Measurements from ENCODE around the gene FAM13A.

The FAM13A gene

DNA sequence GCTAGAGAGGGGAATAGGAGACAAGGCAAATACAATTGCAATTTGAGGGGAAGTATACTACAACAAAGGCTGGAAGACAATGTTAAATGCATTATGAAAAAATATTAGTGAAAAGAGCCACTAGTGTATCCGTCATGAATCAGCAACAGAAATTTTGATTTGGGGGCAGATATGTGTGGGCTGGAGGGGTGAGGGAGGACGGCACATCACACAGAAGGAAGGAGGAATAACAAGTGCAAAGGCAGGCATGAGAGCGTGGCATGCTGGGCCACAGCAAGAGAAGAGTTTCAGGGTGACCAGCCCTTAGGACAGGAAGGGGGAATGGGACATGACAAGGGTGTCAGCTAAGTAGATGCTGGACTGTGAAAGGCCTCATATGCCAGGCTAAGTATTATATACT, 295.6 kb downstream of the FAM13A start:
- no peak for DNase-seq

DNA sequence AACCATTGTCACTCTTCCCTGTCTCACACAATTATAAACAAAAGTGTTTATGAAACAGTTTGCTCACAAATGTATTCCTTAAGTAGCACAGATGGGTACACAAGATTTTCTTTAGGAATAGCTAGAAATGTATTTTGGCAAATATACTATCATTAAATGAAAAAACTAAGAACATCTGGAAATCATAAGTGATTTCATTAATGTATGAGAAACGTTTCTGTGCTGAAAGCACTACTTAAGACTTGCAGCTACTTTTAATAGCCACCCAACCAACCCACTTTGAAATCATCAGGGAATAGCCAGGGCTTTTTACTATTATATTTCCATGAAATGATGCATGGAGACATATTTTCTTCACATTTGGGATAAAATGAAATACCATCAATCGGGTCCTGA, 297.1 kb downstream of the FAM13A start:
- DNase-seq: no peak

DNA sequence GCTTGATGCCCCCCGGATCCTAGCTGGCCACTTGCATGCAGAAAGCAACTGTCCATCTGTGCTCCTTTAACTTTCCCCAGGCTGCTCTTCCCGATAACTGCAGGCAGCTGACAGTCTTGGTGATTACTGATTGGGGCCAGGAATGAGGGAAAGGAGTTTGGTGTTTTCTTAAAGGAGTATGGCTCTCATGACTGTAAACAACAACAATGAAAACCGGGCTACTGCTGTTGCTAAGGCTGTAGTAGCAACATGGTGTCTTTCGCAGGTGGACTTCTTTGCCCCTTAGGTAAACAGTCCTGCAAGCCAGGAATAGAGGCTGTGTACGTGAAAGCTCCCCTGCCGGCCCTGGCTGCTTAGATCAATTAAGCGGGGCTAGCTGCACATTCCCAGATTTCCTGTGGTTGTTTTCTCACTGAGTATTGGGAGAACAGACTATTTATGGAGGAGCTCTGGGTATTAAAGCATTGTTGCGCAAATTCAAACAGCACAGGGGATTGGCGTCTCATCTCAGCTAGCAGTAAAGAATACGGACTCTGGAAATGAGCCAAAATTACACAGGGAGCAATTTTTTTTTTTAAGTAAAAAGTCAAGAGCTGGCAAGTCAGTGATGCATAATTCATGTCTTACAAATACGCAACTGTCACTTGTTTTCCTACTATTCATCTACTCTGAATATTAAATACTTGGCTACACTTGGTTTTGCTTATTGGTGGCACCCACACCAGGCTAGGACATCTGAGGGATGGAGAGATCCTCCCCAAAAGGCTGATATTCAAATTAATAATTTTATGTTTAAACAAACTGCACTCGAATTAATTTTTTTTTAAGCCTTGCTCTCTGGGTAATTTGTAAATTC, 297.7 kb downstream of the FAM13A start:
- no peak for DNase-seq

DNA sequence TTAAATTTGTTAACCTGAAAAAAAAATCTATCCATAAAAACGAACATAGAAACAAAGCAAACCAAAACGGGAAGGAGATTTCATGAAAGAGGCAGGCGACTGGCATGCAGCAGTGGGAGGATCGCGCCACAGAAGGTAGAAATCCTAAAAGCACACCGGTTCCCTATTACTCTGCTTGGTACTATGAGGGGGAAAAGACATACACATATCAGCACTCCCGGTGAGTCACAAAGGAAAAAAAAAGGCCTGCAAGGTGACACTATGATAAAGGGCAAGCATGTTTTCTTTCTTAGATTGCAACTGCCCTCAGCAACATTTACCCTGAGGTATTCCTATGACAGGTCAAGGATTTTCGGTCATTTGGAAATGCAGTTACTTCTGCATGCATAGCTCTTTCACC, 298.7 kb downstream of the FAM13A start:
- DNase-seq: no peak

DNA sequence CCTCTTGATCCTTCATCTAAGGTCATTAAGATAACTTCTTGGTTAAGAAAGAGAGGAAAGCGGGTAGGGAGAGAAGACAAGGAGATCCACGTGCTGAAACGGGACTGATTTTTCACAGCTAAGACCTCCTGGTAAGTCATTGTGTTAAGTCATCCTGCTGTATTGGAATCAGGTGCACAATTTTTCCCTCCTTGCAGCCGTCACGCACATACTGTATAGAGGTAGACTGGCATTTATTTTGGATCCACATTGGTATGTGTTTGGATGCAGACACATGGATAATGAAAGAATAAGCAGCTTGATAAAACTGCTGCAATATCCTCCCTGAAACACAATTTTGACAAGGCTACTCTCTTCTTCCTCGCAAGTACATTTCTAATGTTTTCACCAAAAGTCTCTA, 299.2 kb downstream of the FAM13A start:
- no peak for DNase-seq

DNA sequence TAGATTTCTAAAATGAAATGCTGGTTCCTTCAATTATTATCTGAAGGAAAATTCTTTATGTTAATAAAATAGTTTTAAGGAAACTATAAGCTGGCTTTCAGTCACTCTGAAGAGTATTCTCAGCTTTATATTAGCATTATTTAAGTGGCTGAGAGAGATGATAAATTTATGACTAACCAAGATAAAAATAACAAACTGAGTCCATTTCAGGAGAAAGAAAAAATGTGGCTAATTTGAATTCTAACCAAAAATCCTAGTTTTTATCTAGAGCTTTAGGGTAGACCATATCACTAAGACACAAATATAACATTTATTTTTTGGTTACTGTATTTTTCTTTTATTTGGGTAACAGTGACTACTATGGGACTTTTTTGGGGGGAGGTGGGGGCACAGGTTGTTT, 299.9 kb downstream of the FAM13A start:
- DNase-seq: no peak

DNA sequence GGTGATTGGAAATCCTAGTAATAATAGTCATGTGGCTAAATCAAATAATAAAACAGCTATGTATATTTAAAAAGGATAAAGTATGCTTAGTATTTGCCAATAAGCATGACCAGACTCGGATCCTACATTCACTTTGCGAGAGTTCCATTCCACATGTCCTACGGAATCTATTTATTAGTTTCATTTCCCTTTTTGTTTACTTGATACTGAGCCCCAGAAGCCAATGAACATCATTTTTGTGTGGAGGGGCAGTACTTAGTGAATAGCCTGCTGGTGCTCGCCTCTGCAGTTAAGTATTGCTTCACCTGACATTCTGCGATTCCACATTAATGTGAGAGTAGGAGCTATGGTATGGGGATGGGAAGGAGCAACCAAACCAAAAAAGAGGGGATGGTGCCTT, 300.8 kb downstream of the FAM13A start:
- no peak for DNase-seq

DNA sequence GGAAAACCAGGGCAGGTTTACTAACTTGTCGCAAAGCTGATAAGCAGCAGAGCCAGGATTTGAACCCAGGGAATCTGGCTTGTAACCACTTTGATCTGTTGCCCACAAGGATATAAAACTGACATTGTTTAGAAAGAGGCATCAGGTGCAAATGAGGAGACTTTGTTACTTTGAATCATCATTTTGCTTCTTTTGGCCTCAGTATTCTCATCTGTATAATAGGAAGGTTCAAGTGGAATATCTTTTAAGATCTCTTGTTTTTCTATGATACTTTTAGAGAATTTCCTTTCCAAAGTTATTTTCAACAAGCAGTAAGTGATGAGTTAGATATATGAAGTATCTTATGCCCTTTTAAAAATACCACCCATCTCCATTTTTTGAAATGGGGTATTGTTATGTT, 301.5 kb downstream of the FAM13A start:
- DNase-seq: no peak

DNA sequence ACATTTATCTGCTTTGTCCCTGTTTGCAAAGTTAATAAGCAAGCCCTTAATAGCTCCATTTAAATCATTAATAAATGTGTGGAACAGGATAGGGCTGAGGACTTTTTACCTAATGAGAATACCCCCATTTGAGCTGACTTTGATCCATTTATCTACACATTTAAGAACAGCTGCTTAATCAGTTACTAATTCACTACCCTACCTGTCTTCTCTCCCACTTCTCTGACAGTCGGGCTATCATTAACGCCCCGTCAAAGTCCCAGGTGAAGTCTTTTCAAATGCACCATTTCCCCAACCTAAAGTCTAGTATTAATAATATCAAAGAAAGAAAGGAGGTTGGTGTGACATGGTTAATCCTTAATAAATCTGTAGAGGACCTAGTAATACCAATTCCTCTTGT, 302.2 kb downstream of the FAM13A start:
- no peak for DNase-seq

DNA sequence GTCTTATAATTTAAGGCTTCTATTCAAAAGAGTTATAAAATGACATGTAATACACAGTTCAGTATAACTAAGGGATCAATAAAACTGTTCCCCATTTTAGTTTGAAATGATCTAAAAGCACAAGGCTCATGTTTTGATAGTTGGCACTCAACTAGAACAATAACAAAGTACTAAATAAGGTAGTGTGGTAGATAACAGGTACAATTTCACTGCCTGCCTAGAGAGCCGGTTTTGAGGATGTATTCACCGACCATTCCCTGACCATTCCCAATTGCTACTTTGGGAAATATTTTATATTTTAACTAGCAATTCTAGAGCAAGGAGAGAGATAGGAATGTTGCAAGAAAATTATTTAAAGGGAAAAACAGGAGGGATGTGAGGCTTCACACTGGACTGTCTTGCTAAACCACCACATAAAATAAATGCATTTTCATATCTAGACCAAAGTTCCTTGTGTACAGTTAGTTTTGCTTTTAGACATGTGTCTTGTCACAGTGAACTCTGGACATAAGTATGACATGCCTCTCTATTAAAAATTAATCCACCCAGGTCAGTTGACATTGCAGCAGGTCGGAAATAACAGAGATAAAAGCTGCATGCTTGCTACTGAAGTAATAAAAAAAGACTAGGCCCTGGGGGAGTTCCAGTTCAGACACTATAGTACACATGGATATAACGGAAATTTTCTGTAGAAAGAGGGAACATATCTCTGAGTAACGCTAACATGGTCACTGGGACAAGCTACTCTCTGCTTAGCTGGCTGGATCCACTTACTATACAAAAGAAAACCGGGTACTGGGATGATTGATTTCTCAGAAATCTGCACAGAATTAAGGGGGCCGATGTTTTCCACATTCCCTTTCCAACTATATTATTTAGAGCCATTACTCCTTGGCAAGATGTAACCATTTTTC, 303.1 kb downstream of the FAM13A start:
- DNase-seq: no peak

DNA sequence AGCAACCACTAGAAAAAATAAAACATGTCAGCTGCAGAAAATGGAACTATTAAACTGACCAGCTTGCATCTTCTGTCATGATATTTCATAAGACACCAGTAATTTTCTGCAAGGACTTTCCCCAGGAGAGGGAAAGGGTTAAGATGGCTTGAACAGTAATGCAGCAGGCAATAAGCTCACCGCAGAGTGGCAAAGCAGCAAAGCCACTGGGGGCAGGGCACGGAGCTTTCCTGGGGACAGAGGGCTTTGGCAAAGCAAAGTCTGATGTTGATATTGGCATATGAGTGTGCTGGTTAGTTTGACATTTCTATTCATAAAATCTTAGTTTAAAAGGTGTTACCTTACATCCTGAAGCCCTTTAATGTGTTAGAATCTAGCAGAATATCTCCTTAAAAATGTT, 304.2 kb downstream of the FAM13A start:
- no peak for DNase-seq

DNA sequence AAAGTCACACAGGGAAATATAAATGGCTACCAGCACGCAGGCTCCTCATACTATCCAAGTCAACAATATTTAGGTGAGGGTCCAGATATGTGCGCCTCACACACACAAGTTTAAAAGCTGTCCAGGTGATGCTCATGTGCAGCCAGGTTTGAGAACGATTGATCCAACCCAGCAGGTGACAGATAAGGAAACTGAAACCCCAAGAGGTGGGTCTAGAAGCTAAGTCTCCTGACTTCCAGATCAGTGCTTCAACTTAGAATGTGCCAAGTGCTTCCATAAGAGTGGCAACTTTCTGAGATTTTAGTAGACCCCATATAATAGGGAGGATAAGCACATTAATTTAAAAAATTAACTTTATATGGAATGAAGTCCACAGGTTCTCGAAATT, 304.9 kb downstream of the FAM13A start:
- no peak for DNase-seq

DNA sequence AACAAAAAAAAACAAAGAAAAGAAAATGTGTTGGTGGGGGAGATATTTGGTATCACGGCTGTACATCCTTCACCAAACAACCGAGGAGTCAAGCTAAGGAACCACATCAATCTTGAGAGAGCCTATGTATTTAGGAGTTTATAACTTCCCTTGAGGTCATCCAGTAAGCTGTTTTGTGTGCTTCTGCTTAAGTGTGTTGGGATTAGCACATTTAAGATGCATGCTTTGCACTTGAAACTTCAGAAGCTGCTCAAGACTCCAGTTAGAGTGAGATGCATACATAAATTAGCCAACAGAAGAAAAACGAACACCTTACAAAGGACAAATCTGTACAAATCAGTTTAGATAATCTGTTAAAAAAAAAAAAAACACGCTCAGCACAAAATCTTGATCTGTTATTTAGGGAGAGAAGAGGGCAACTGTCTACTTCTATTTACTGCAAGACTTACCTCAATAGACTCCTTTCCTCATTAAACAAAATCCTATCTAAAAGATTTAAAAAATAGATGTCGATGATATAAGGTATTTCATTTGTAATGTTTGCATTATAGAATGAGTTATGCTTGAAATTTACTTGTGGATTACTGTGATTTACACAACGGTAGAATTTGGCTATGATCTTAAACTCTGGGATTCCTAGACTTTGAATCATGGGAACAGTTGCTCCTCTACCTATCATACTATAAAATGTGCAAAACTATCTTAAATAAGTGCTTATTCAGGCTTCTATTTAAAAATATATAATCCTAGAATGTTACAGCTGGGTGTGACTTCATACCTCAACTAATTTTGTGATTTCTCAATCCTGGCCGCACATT, 305.5 kb downstream of the FAM13A start:
- no peak for DNase-seq

DNA sequence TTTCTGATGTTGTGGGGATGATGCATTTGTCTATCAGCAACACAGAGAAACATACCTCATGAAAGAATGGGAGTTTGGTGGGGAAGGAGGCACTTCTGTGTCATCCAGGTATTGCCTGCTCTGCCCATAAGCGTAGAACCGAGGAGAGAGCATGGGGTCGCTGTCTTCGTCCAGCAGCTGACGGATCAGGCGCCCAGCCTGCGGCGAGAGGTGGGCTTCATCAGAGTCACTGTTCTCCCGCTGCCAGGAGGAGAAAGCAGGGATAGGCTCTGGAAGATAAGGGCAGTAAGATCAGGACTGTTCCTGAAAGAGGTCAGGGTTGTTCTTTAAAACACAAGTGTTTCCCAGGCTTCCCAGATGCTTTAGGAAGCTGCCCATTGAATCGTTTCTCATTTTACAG, 306.6 kb downstream of the FAM13A start:
- DNase-seq: no peak

DNA sequence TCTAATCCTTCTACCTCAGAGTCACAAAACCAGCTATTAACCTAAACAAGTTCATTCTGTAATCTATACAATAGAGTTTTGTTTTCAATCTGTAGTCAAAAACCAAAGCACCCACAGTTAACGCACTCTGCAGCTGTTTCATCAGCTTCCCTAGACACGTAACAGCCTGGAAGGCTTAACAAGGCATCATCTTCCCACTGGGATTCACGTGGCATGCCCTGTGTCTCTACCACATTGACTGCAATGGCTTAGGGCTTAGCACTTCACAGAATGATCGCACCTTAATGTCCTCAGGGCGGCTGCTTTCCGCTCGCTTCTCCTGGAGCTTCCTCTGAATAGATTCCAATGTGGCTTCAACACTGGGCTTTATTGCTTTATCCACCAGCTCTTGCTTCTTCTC, 309.6 kb downstream of the FAM13A start:
- no peak for DNase-seq

DNA sequence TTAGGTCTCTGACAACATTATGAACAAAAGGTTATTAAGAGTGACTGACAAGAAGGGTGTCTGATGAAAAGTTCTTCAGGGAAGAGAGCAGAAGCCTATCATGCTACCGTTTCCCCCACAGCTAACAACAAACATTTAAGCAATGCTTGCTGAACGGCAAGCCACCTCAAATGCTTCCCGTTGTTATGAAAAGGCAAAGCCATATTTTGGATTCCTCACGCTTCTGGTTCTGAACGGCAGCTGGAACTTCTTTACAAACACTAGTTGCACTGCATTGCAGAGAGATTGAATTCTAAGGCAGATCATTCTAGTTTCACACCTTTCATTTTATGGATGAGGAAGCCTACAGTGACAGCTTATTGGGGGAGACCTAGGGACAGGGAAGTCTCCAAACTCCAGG, 310.8 kb downstream of the FAM13A start:
- no peak for DNase-seq

DNA sequence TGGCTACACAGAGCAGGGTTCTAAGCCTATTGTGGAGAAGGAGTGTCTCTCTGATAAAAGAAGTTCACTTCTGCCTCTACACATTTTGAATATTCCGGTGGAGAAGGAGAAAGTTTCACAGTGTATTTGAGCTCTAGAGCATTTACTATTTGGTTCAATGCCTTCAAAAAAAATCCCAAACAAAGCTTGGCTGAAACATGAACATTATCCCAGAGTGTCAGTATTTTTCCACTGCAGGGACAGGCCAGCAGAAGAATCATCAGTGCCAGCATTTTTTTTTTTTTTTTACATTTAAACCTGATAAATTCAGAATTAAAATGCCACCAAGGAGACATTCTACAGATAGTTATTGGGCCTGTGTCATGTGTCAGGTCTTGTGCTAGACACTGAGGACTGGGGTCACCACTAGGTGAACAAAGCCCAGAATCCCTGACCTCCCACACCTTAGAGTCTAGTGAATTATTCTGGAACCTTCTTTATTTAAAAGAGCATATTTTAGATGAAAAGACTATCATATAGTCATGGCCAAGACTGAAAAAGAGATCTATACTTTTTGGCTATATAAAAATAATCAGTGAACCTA, 311.3 kb downstream of the FAM13A start:
- no peak for DNase-seq

DNA sequence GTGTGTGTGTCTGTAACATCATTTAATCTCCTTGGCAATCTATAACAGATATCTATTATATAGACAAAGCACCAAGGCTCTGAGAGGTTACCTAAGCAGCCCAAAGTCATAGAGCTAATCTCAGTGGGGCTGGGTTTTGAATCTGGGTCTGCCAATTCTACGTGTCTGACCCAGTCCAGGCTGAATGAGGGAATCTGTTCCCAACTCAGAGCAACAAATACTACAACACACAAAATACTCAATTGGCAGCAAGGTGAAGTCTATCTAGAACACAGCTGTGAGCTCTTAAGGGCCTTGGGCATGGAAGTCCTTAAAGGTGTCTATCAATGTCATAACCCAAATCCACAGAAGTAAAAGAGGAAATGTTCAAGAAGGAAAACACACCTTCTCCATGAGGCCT, 311.8 kb downstream of the FAM13A start:
- no peak for DNase-seq

DNA sequence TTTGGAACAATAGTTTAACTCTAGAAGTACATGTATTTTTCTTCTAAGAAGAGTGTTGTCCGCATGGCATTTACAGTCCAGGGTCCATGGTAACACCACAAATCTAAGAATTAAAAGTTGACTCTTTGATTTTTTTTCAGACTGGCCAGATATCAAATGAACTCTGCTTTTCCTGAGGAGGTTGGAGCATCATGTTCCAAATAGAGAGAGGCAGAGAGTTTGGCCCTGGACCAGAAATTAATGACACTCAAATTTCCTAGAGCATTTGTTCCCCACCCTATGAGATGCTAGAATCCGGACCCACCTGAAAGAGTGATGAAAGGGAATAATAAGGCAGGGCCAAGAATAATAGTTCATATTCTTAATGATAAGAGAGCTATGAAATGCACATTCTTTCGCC, 312.4 kb downstream of the FAM13A start:
- DNase-seq: no peak

DNA sequence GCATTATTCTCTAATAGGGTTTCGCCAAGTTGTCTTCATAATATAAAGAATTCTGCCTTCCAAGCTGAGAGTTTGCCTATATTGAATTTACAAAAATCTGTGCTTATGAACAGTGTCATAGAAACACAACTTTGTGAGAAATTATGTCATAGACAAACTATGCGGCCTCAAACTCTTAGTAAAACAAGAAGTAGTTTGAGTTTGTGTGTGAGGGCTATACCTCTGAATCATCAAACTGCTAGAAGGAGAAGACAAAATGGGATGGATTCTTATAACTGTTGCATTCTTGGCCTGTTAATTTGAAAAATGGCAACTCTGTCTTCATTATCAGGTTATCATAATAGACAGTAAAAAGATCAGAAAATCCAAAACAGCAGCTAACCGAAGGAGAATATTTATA, 313.3 kb downstream of the FAM13A start:
- no peak for DNase-seq

DNA sequence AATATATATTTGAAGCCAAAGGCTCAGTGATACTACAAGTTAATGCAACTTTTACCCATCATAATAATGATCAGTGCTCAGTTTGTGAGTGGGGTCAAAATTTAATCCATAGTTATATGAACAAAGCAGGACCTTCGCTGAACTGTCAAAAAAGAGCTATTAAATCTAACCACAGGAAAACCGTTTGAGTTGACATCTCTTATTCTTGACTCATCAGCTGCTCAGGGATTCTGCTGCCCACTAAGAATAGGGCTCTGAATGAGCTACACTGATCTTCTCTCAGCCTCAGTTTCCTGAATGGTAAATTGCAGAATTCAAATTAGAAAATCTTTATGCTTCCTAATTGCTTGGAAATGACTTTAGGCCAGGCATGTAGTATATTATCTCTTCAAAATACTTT, 314.4 kb downstream of the FAM13A start:
- no peak for DNase-seq

DNA sequence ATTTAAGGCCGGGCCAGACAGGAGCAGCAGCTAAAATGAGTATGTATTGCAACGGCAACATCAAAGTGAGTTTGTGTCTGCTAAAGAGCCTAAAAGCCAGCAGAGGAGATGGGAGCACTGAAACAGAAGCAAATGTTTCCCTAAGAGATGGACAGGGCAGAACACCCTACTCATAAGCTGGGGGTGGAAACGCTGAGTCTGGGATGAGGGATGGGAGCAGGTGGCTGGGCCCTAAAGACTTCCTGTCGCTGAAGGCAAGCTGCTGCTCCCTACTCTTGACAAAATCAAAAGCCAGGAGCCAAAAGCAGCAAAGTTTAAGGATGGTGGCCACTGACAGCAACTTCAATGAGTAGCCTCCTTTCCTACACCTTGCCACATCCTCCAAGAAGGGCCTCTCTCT, 318.8 kb downstream of the FAM13A start:
- DNase-seq: no peak
